Parathyroid adenoma (tissue), 2 donors: ENCODE results near the gene PHGDH.
"Not testable (repeated sequence)": the region's sequence is repeated elsewhere in the genome, so short reads cannot be mapped to it uniquely, and the experiment has no call there.

Experiments
- H2AFZ ChIP-seq: fragments of 300-600 bp; sonication (generic); one replicate; pipeline ENCODE4 v1.7.0; 2017; ENCODE audit warnings: antibody characterized with exemption, mild to moderate bottlenecking
- H3K27ac ChIP-seq: fragments of 300-600 bp; sonication (generic); one replicate; pipeline ENCODE4 v1.7.0; 2017
- H3K27me3 ChIP-seq: fragments of 300-600 bp; sonication (generic); one replicate; pipeline ENCODE4 v1.7.0; 2017; ENCODE audit warnings: low read length; ENCODE audit not compliant: control insufficient read depth, insufficient read depth
- H3K36me3 ChIP-seq: fragments of 300-600 bp; sonication (generic); one replicate; pipeline ENCODE4 v1.7.0; 2017; ENCODE audit warnings: low read length; ENCODE audit not compliant: control insufficient read depth, insufficient read depth
- H3K4me1 ChIP-seq: fragments of 300-600 bp; sonication (generic); one replicate; pipeline ENCODE4 v1.7.0; 2017; ENCODE audit warnings: control low read depth
- H3K4me2 ChIP-seq: fragments of 300-600 bp; sonication (generic); one replicate; pipeline ENCODE4 v1.7.0; 2017; ENCODE audit warnings: low read length
- H3K4me3 ChIP-seq: fragments of 300-600 bp; sonication (generic); one replicate; pipeline ENCODE4 v1.7.0; 2017; ENCODE audit warnings: low read depth, low read length
- H3K79me2 ChIP-seq: fragments of 300-600 bp; sonication (generic); one replicate; pipeline ENCODE4 v1.7.0; 2017; ENCODE audit warnings: control low read depth
- H3K9ac ChIP-seq: fragments of 300-600 bp; sonication (generic); one replicate; pipeline ENCODE4 v1.7.0; 2017; ENCODE audit warnings: mild to moderate bottlenecking
- H3K9me3 ChIP-seq: fragments of 300-600 bp; sonication (generic); one replicate; pipeline ENCODE4 v1.7.0; 2017; ENCODE audit warnings: low read length; ENCODE audit not compliant: control insufficient read depth
- CTCF ChIP-seq: fragments of 300-600 bp; sonication (generic); IDR thresholded peaks from one replicate; pipeline ENCODE4 v1.7.0; 2017; ENCODE audit warnings: antibody characterized with exemption, mild to moderate bottlenecking
- donor health status: primary hyperparathyroidism.

The PHGDH gene

GRCh38 chr1:119702384-119702783, 9.3 kb upstream of the PHGDH start:
- H3K27ac ChIP-seq = no peak overlapping the region
- no peak overlapping the region for H3K4me2 ChIP-seq
- no peaks in the 10 kb centered on the region for H3K79me2 ChIP-seq
- H3K4me1 ChIP-seq = no peaks in the 10 kb centered on the region
- no peaks in the 10 kb centered on the region for H3K27me3 ChIP-seq
- H3K9ac ChIP-seq = no peak overlapping the region
- H3K4me3 ChIP-seq = no peak overlapping the region
- H3K9me3 ChIP-seq = no peaks in the 10 kb centered on the region
- no peak overlapping the region for H2AFZ ChIP-seq
- H3K36me3 ChIP-seq = no peaks in the 10 kb centered on the region
- TF ChIP-seq CTCF = no peak

GRCh38 chr1:119703666-119704450, 7.9 kb upstream of the PHGDH start:
- Histone ChIP-seq H3K4me3 (no peak overlapping the region), H3K79me2 (no peaks in the 10 kb centered on the region), H3K4me2 (no peak overlapping the region), H2AFZ (no peak overlapping the region), H3K36me3 (no peaks in the 10 kb centered on the region), H3K27ac (no peak overlapping the region), H3K9me3 (no peaks in the 10 kb centered on the region), H3K4me1 (peaks cover 3% of the 10 kb centered on the region), H3K9ac (no peak overlapping the region), H3K27me3 (no peaks in the 10 kb centered on the region)
- no peak for TF ChIP-seq CTCF

DNA sequence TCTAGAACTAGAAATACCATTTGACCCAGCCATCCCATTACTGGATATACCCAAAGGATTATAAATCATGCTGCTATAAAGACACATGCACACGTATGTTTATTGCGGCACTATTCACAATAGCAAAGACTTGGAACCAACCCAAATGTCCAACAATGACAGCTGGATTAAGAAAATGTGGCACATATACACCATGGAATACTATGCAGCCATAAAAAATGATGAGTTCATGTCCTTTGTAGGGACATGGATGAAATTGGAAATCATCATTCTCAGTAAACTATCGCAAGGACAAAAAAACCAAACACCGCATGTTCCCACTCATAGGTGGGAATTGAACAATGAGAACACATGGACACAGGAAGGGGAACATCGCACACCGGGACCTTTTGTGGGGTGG, 5.1 kb upstream of the PHGDH start:
- H3K4me1 ChIP-seq, H3K27me3 ChIP-seq, H3K4me3 ChIP-seq, H3K9ac ChIP-seq, H2AFZ ChIP-seq, H3K4me2 ChIP-seq, H3K36me3 ChIP-seq, H3K79me2 ChIP-seq, H3K9me3 ChIP-seq, H3K27ac ChIP-seq: not testable (repeated sequence)

DNA sequence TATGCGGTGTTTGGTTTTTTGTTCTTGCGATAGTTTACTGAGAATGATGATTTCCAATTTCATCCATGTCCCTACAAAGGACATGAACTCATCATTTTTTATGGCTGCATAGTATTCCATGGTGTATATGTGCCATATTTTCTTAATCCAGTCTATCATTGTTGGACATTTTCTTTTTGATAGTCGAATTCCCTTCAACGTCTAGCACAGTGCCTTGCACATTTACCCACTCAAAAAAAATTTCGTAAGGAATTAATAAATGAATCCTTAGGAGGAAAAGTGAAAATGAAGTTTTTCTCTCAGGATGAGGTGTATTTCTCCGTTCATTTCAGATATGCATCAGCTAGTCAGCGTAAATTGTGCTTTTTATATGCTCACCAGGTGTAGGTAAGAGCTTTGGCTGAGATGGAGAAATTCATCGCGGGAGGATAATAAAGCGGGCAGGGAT, 354 bp upstream of the PHGDH start:
- Histone ChIP-seq H3K4me2 (peak overlapping the region; percentile 80), H3K4me3 (peak overlapping the region; percentile 82), H3K4me1 (peaks cover 19% of the 10 kb centered on the region)
- not testable (repeated sequence) for H3K36me3 ChIP-seq, H3K79me2 ChIP-seq, H3K27ac ChIP-seq, H3K9me3 ChIP-seq, H3K9ac ChIP-seq, H2AFZ ChIP-seq, H3K27me3 ChIP-seq

DNA sequence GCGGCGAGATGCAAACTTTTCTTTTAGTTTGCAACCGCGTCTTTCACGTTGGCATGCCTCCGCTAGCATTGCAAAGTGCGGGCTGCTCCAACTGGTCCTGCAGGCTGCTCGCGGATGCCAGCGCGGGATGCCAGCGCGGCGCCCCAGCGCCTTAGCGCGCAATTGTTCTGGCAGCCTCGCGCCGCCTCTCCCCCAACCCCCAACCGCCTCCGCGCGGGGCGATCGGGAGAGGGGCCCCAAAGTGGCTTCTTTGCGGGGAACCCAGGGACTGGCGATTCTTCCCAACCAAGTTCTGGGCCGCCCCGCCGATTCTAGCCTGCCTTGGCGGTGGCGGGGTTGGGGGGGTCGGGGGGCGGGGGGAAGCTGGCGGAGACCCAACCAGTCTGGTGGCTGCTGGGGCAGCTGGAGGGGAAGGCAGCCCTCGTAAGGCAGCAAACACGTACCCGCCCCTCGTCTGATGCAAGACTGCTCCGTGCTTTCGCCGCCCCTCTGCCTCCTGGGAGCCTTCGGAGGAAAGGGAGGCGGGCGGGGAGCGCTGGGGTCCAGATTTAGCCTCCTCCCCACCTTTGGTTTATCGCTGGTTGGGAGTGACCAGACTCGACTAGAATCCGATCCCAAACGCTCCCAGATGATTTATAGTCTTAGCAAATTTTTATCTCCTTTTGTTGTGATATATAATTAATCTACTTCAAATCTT, 756 bp downstream of the PHGDH start:
- Histone ChIP-seq H3K9ac (no peak overlapping the region), H3K4me3 (peak overlapping the region; percentile 82), H3K36me3 (no peaks in the 10 kb centered on the region), H3K9me3 (no peaks in the 10 kb centered on the region), H3K4me2 (peak overlapping the region; percentile 84), H3K27ac (peak overlapping the region; percentile 86), H3K27me3 (no peaks in the 10 kb centered on the region), H3K79me2 (peaks cover 5% of the 10 kb centered on the region), H2AFZ (peak overlapping the region; percentile 72), H3K4me1 (peaks cover 21% of the 10 kb centered on the region)
- no peak for TF ChIP-seq CTCF
